Keratinocyte (primary cell): Measurements from ENCODE around the gene EXOSC9. TPM values are rescaled to one million over a fixed set of nuclear protein-coding genes. Genes with fewer than 3 reads are reported as not detected.

Source experiments
- DNase-seq: peaks from one replicate; pipeline ENCODE4 v3.0.0-alpha.2; 2011; ENCODE audit warnings: low read depth, missing footprints, low spot score
- FAIRE-seq: peaks from 2 replicates; lab custom pipeline; 2011; peaks lifted over from hg19 to GRCh38; lab: Jason Lieb, UNC
- H2AFZ ChIP-seq: 2 replicates; pipeline ENCODE4 v1.6.0; 2012; ENCODE audit warnings: low read length, control low read depth, inconsistent platforms; ENCODE audit not compliant: control insufficient read depth
- H3K27ac ChIP-seq: 2 replicates; pipeline ENCODE4 v1.5.1; 2011; ENCODE audit warnings: low read length; ENCODE audit not compliant: control insufficient read depth, insufficient read depth
- H3K27me3 ChIP-seq: 3 replicates; pipeline ENCODE4 v1.6.0; 2011; ENCODE audit warnings: low read length; ENCODE audit not compliant: control insufficient read depth, insufficient read depth; ENCODE audit errors: extremely low read depth
- H3K36me3 ChIP-seq, 2 experiments: 2 replicates in 1 of 2; 3 replicates in 1 of 2; pipeline ENCODE4 v1.5.1; 2011; ENCODE audit warnings: low read length in 2 of 2, mild to moderate bottlenecking in 1 of 2; ENCODE audit not compliant: control insufficient read depth in 2 of 2, insufficient read depth in 2 of 2; ENCODE audit errors: extremely low read depth in 1 of 2
- H3K4me1 ChIP-seq: 3 replicates; pipeline ENCODE4 v1.5.1; 2011; ENCODE audit warnings: low read length; ENCODE audit not compliant: control insufficient read depth, insufficient read depth; ENCODE audit errors: extremely low read depth
- H3K4me2 ChIP-seq: 3 replicates; pipeline ENCODE4 v1.6.0; 2011; ENCODE audit warnings: low read depth, low read length; ENCODE audit not compliant: control insufficient read depth, insufficient read depth; ENCODE audit errors: extremely low read depth
- H3K4me3 ChIP-seq, 3 experiments: fragments of 200-600 bp in 1 of 3; sonication (generic) in 1 of 3; 2 replicates in 2 of 3; 3 replicates in 1 of 3; pipeline ENCODE4 v1.5.1; 2011 to 2016; ENCODE audit warnings: low read length in 3 of 3, mild to moderate bottlenecking in 3 of 3, control low read depth in 2 of 3, inconsistent platforms in 1 of 3, low read depth in 1 of 3, mixed read lengths in 1 of 3, mixed run types in 1 of 3, moderate library complexity in 1 of 3; ENCODE audit not compliant: control insufficient read depth in 2 of 3, insufficient read depth in 2 of 3; ENCODE audit errors: extremely low read depth in 1 of 3
- H3K79me2 ChIP-seq: 2 replicates; pipeline ENCODE4 v1.6.0; 2012; ENCODE audit warnings: low read length; ENCODE audit not compliant: control insufficient read depth, insufficient read depth
- H3K9ac ChIP-seq: 3 replicates; pipeline ENCODE4 v1.6.0; 2011; ENCODE audit warnings: low read length; ENCODE audit not compliant: control insufficient read depth, insufficient read depth; ENCODE audit errors: extremely low read depth
- H3K9me1 ChIP-seq: 3 replicates; pipeline ENCODE4 v1.6.0; 2011; ENCODE audit warnings: low read length; ENCODE audit not compliant: control insufficient read depth, insufficient read depth; ENCODE audit errors: extremely low read depth
- H3K9me3 ChIP-seq: 2 replicates; pipeline ENCODE4 v1.5.1; 2012; ENCODE audit warnings: low read depth, low read length; ENCODE audit not compliant: control insufficient read depth
- H4K20me1 ChIP-seq: 3 replicates; pipeline ENCODE4 v1.6.0; 2011; ENCODE audit warnings: low read length; ENCODE audit not compliant: control insufficient read depth, insufficient read depth; ENCODE audit errors: extremely low read depth
- CTCF ChIP-seq, 3 experiments: IDR thresholded peaks in 1 of 3; conservative IDR thresholded peaks in 1 of 3; optimal IDR thresholded peaks in 1 of 3; 2 replicates in 2 of 3; 3 replicates in 1 of 3; pipeline versions ENCODE3 to v1.5.1; 2011; ENCODE audit warnings: low read length in 3 of 3, mild to moderate bottlenecking in 3 of 3, moderate library complexity in 2 of 3, control low read depth in 1 of 3, inconsistent platforms in 1 of 3; ENCODE audit not compliant: insufficient read depth in 2 of 3; ENCODE audit errors: extremely low read depth in 1 of 3
- EZH2 ChIP-seq: IDR thresholded peaks from one replicate; pipeline ENCODE4 v1.6.1; 2012; ENCODE audit warnings: inconsistent platforms, mild to moderate bottlenecking, low read length, moderate library complexity
- dilution Hi-C: fragments of 300-500 bp; cut with MboI; formaldehyde crosslinking; loops from one replicate; pipeline ENCODE4 v1.7.0; 2020; ENCODE audit warnings: low sequenced_read_pairs; ENCODE audit not compliant: extremely low pct_ligation_motif_present
- polyA plus RNA-seq, 5 experiments: library from polyadenylated mRNA; depleted of rRNA in 3 of 5; stranded (reverse) in 3 of 5; stranded (forward) in 1 of 5; unstranded in 1 of 5; fragments of >200 nt; gene quantifications; 1 replicate in 1 of 5; 2 replicates in 3 of 5; 3 replicates in 1 of 5; pipeline versions ENCODE4 v1.2.1 to v1.2.3, GENCODE V29; 2011 to 2012; ENCODE audit warnings: missing spikeins in 2 of 5, low read depth in 1 of 5, low replicate concordance in 1 of 5

Gene EXOSC9
- polyA plus RNA-seq, 1 donor (not counting 4 experiments of a cell fraction or from before 2014, with no cell fraction given): 35.4 TPM

DNA sequence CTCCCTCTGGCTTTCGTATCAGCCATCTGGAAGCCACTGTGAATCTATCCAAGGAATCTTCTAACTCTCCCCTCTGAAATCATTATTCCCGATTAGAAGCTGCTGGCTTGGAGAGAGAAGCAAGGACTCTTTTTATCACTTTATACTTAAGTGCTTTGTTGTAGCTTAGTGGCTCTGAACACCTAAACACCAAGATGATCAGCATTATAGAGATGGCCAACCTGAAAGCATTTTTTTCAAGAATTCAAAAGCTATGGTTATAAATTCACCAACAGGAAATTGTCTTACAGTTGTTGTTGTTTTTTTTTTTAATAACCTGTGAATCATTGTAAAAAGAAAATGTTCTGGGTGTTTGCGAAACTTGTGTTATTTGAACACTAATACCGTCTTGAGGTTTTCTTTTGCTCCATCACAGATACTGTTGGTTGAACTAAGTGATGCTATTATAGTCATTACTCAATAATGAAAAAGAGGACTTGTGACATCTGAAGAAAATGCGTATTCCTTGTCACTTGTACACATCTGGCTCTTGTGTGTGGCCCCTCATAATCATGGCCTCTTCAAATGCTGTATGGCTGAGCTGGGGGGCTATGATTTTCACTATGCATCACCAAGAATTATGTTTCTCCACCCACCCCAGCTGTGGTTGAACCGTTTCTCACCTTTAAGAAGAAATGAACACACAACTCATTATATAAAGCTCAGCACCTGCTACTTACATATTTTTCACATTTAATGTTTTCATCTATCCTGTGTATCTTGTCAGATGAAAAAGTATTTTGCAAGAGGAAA lies 24.3 kb upstream of the EXOSC9 start:
- dilution Hi-C loops: no loop called here
- FAIRE-seq: no peak

GRCh38 chr4:121777625-121778024 lies 23.5 kb upstream of the EXOSC9 start:
- Histone ChIP-seq H3K36me3 (no peaks in the 10 kb centered on the region), H4K20me1 (no peaks in the 10 kb centered on the region), H3K4me2 (no peak overlapping the region), H2AFZ (no peak overlapping the region), H3K79me2 (no peaks in the 10 kb centered on the region), H3K9me3 (no peaks in the 10 kb centered on the region), H3K9me1 (no peaks in the 10 kb centered on the region), H3K4me3 (no peak overlapping the region), H3K27me3 (no peaks in the 10 kb centered on the region), H3K27ac (no peak overlapping the region), H3K9ac (no peak overlapping the region), H3K4me1 (no peaks in the 10 kb centered on the region)
- dilution Hi-C loops: no loop called here
- DNase-seq: no peak
- FAIRE-seq: no peak
- no peak for TF ChIP-seq CTCF (optimal IDR thresholded peaks at IDR 0.05 in 1 of 3, IDR thresholded peaks at IDR 0.05 in 1 of 3, conservative IDR thresholded peaks at IDR 0.05 in 1 of 3; ENCODE audit: extremely low read depth in 1 of 3, insufficient read depth in 2 of 3, low read length in 3 of 3)
- TF ChIP-seq EZH2: no peak

More for the DNA sequence above, 24.3 kb upstream of the EXOSC9 start:
- DNase-seq: no peak
- Histone ChIP-seq H3K4me3 (no peak overlapping the region), H3K27ac (no peak overlapping the region), H3K9ac (no peak overlapping the region), H3K27me3 (no peaks in the 10 kb centered on the region), H3K9me3 (no peaks in the 10 kb centered on the region), H3K4me2 (no peak overlapping the region), H4K20me1 (no peaks in the 10 kb centered on the region), H3K36me3 (no peaks in the 10 kb centered on the region), H3K9me1 (no peaks in the 10 kb centered on the region), H3K4me1 (no peaks in the 10 kb centered on the region), H3K79me2 (no peaks in the 10 kb centered on the region), H2AFZ (no peak overlapping the region)
- no peak for TF ChIP-seq CTCF (optimal IDR thresholded peaks at IDR 0.05 in 1 of 3, IDR thresholded peaks at IDR 0.05 in 1 of 3, conservative IDR thresholded peaks at IDR 0.05 in 1 of 3; ENCODE audit: extremely low read depth in 1 of 3, insufficient read depth in 2 of 3, low read length in 3 of 3)
- no peak for TF ChIP-seq EZH2
